PFSK-1 (cell line): ENCODE data around the gene ARHGAP5.

ENCODE experiments used
- FOXP2 ChIP-seq: optimal IDR thresholded peaks from 2 replicates; pipeline ENCODE3; 2011; ENCODE audit warnings: borderline replicate concordance, control low read depth, inconsistent platforms; ENCODE audit not compliant: insufficient read depth; ENCODE audit errors: extremely low read length, extremely low read depth
- POLR2AphosphoS5 ChIP-seq: IDR thresholded peaks from 2 replicates; pipeline ENCODE4 v1.6.1; 2012; ENCODE audit warnings: low read depth, mild to moderate bottlenecking, control low read depth, low read length, moderate library complexity
- REST ChIP-seq, 2 experiments: IDR thresholded peaks; 2 replicates each; pipeline versions ENCODE4 v1.6.1 to v1.8.0; 2011 to 2012; ENCODE audit warnings: low read depth in 2 of 2, low read length in 2 of 2, control low read depth in 1 of 2, inconsistent platforms in 1 of 2, mild to moderate bottlenecking in 1 of 2, moderate library complexity in 1 of 2; ENCODE audit not compliant: insufficient read depth in 1 of 2
- SIN3A ChIP-seq: IDR thresholded peaks from 2 replicates; pipeline ENCODE4 v1.6.1; 2012; ENCODE audit warnings: mild to moderate bottlenecking, low read length, moderate library complexity, borderline replicate concordance; ENCODE audit not compliant: insufficient read depth
- TAF1 ChIP-seq: IDR thresholded peaks from 2 replicates; pipeline ENCODE4 v1.6.1; 2012; ENCODE audit warnings: low read length, control low read depth, borderline replicate concordance; ENCODE audit not compliant: insufficient read depth

The ARHGAP5 gene

GRCh38 chr14:32167907-32168306 lies 90.8 kb downstream of the ARHGAP5 start:
- TF ChIP-seq POLR2AphosphoS5 (no peak), TAF1 (no peak), SIN3A (no peak), FOXP2 (no peak), REST (IDR thresholded peaks at IDR 0.05; ENCODE audit: insufficient read depth in 1 of 2, low read depth in 2 of 2, low read length in 2 of 2) (no peak)

- TF ChIP-seq FOXP2 (no peak), REST (IDR thresholded peaks at IDR 0.05; ENCODE audit: insufficient read depth in 1 of 2, low read depth in 2 of 2, low read length in 2 of 2) (no peak), TAF1 (no peak), POLR2AphosphoS5 (no peak), SIN3A (no peak)
Measured at GRCh38 chr14:32169191-32169590, 92.1 kb downstream of the ARHGAP5 start.

GRCh38 chr14:32171469-32171868 lies 94.4 kb downstream of the ARHGAP5 start:
- TF ChIP-seq FOXP2, result no peak
- TF ChIP-seq POLR2AphosphoS5, result no peak
- TF ChIP-seq SIN3A, result no peak
- TF ChIP-seq TAF1, result no peak

- TF ChIP-seq POLR2AphosphoS5, result no peak
- TF ChIP-seq SIN3A, result no peak
- no peak for TF ChIP-seq REST (IDR thresholded peaks at IDR 0.05; ENCODE audit: insufficient read depth in 1 of 2, low read depth in 2 of 2, low read length in 2 of 2)
- no peak for TF ChIP-seq FOXP2
- TF ChIP-seq TAF1, result no peak
Measured at GRCh38 chr14:32183151-32184058, 106.3 kb downstream of the ARHGAP5 start.

GRCh38 chr14:32185097-32185496 lies 108.0 kb downstream of the ARHGAP5 start:
- TF ChIP-seq REST (IDR thresholded peaks at IDR 0.05; ENCODE audit: insufficient read depth in 1 of 2, low read depth in 2 of 2, low read length in 2 of 2), result no peak
- no peak for TF ChIP-seq FOXP2
